Measurements from ENCODE around the gene DISC1.
"Not testable (repeated sequence)": the region's sequence is repeated elsewhere in the genome, so short reads cannot be mapped to it uniquely, and the experiment has no call there.

The DISC1 gene

GRCh38 chr1:231626535-231626950, at the start of gene DISC1:
TSS of gene DISC1 (plus strand) at chr1:231626790. CDS start at chr1:231626868, 78 bp downstream.
- peak; percentile 55 for DNase-seq

GRCh38 chr1:231576804-231577718, 49.5 kb upstream of the DISC1 start:
- DNase-seq: no peak

GRCh38 chr1:231580874-231581273, 45.7 kb upstream of the DISC1 start:
- no peak for DNase-seq

GRCh38 chr1:231581859-231582258, 44.7 kb upstream of the DISC1 start:
- no peak for DNase-seq

GRCh38 chr1:231583376-231583775, 43.2 kb upstream of the DISC1 start:
- no peak for DNase-seq

GRCh38 chr1:231584117-231584516, 42.5 kb upstream of the DISC1 start:
- DNase-seq: peak; percentile 51

- DNase-seq: no peak
Measured at GRCh38 chr1:231584921-231585320, 41.7 kb upstream of the DISC1 start.

- DNase-seq: peak; percentile 56
Measured at GRCh38 chr1:231590453-231591198, 36.0 kb upstream of the DISC1 start.

- DNase-seq: no peak
Measured at GRCh38 chr1:231591466-231591865, 35.1 kb upstream of the DISC1 start.

- no peak for DNase-seq
Measured at GRCh38 chr1:231592809-231593208, 33.8 kb upstream of the DISC1 start.

- not testable (repeated sequence) for DNase-seq
Measured at GRCh38 chr1:231593264-231593663, 33.3 kb upstream of the DISC1 start.

- DNase-seq: no peak
Measured at GRCh38 chr1:231594123-231594522, 32.5 kb upstream of the DISC1 start.

GRCh38 chr1:231594749-231595148, 31.8 kb upstream of the DISC1 start:
- no peak for DNase-seq

GRCh38 chr1:231596337-231596791, 30.2 kb upstream of the DISC1 start:
- no peak for DNase-seq

- no peak for DNase-seq
Measured at GRCh38 chr1:231597971-231598370, 28.6 kb upstream of the DISC1 start.

- no peak for DNase-seq
Measured at GRCh38 chr1:231600458-231600976, 26.1 kb upstream of the DISC1 start.

GRCh38 chr1:231601824-231602672, 24.5 kb upstream of the DISC1 start:
- DNase-seq: no peak

GRCh38 chr1:231602673-231602984, 24.0 kb upstream of the DISC1 start:
- DNase-seq: no peak

- no peak for DNase-seq
Measured at GRCh38 chr1:231603598-231604275, 22.9 kb upstream of the DISC1 start.

GRCh38 chr1:231604276-231604621, 22.3 kb upstream of the DISC1 start:
- no peak for DNase-seq

GRCh38 chr1:231605149-231606100, 21.2 kb upstream of the DISC1 start:
- DNase-seq: no peak

All from amniotic stem cell (primary cell).